Fibroblast of upper back skin (primary cell): ENCODE data around the gene ARHGEF38.
A peak's percentile ranks its signal among the peaks of the same experiment; 100 is the strongest.
"Not testable (repeated sequence)": the region's sequence is repeated elsewhere in the genome, so short reads cannot be mapped to it uniquely, and the experiment has no call there.

Experiments
- DNase-seq: peaks from one replicate; pipeline ENCODE4 v3.0.0-alpha.2; 2013

Gene ARHGEF38

GRCh38 chr4:105560421-105560848, 8.0 kb downstream of the ARHGEF38 start:
- no peak for DNase-seq

GRCh38 chr4:105563352-105563751, 10.9 kb downstream of the ARHGEF38 start:
- no peak for DNase-seq

- no peak for DNase-seq
Observed at GRCh38 chr4:105568584-105568983, 16.2 kb downstream of the ARHGEF38 start.

- DNase-seq = no peak
Observed at GRCh38 chr4:105569057-105569865, 16.8 kb downstream of the ARHGEF38 start.

- no peak for DNase-seq
Observed at GRCh38 chr4:105569866-105570236, 17.4 kb downstream of the ARHGEF38 start.

GRCh38 chr4:105572296-105572695, 19.9 kb downstream of the ARHGEF38 start:
- DNase-seq = no peak

GRCh38 chr4:105586638-105587328, 34.4 kb downstream of the ARHGEF38 start:
- DNase-seq = no peak

- DNase-seq = no peak
Observed at GRCh38 chr4:105587841-105588240, 35.4 kb downstream of the ARHGEF38 start.

GRCh38 chr4:105588252-105588651, 35.8 kb downstream of the ARHGEF38 start:
- DNase-seq = no peak

GRCh38 chr4:105591573-105591972, 39.2 kb downstream of the ARHGEF38 start:
- DNase-seq = no peak

GRCh38 chr4:105594099-105595010, 41.9 kb downstream of the ARHGEF38 start:
- DNase-seq = no peak

- DNase-seq = no peak
Observed at GRCh38 chr4:105596684-105597083, 44.3 kb downstream of the ARHGEF38 start.

- no peak for DNase-seq
Observed at GRCh38 chr4:105598052-105598451, 45.6 kb downstream of the ARHGEF38 start.

GRCh38 chr4:105598787-105599186, 46.4 kb downstream of the ARHGEF38 start:
- no peak for DNase-seq

GRCh38 chr4:105599482-105599881, 47.1 kb downstream of the ARHGEF38 start:
- no peak for DNase-seq

- no peak for DNase-seq
Observed at GRCh38 chr4:105599932-105600655, 47.7 kb downstream of the ARHGEF38 start.

- DNase-seq = no peak
Observed at GRCh38 chr4:105600951-105601350, 48.5 kb downstream of the ARHGEF38 start.

GRCh38 chr4:105601406-105601805, 49.0 kb downstream of the ARHGEF38 start:
- no peak for DNase-seq

GRCh38 chr4:105603158-105603557, 50.7 kb downstream of the ARHGEF38 start:
- no peak for DNase-seq

GRCh38 chr4:105605493-105605892, 53.1 kb downstream of the ARHGEF38 start:
- DNase-seq = peak; percentile 11

GRCh38 chr4:105607876-105608275, 55.5 kb downstream of the ARHGEF38 start:
- no peak for DNase-seq

- not testable (repeated sequence) for DNase-seq
Observed at GRCh38 chr4:105609819-105610218, 57.4 kb downstream of the ARHGEF38 start.

GRCh38 chr4:105613306-105613705, 60.9 kb downstream of the ARHGEF38 start:
- DNase-seq = no peak
